ENCODE data around the gene PRSS2.

PRSS2 gene

DNA sequence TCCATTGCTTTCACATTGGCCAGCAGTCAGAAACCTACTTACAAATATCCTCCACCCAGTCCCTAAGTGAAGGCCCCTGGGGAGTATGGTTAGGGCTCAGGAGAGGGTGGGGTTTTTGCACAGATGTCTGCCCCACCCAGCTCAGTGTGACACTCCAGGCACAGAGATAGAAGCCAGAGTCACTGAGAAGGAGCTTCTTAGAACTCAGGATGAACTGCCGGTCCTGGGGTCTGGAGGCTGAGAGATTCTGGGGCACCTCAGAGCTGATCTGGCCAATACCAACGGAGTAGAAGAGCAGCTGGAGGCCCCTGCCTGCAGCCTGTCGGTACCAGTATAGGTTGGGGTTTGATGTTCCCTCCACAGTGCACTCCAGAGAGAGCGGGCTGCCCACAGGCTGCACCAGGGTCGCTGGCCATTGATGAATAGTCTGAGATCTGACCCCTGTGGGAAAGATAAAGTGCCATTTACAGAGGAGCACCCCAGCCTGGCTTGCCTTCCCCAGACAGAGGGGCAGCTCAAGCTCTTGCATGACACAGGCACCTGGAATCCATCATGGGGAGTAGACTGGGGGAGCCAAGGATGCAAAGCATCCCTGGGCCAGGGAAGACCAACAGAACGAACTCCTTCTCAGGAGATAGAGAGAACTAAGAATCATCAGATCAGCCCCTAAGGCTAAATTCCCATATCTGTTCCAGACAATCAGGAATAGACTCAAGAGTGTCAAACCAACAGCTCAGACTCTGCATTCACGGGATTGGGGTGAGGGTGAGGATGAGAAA, 41.9 kb downstream of the PRSS2 start:
- DNase-seq (ENCODE audit: insufficient read length, low spot score) = no peak

DNA sequence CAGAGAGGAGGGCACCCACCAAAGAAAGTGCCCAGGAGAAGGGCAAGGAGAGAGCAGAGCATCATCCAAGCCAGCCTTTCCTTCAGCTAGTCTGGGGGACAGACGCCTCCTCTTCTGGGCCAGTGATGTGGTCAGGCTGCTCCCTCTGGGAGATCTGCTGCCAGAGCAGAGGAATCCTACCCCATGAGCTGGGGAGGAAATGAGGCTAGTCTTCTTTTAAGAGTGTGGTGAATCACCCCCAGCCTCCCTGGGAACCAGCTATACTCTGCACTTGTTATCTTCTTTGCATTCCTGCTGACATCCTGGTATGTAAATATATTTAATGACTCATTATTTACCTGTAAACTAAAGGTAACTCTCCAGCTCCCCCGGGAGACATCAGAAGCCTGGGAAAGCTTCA, 42.5 kb downstream of the PRSS2 start:
- DNase-seq (ENCODE audit: insufficient read length, low spot score) (no peak), FAIRE-seq (no peak)
- TF ChIP-seq, protein P1, sequence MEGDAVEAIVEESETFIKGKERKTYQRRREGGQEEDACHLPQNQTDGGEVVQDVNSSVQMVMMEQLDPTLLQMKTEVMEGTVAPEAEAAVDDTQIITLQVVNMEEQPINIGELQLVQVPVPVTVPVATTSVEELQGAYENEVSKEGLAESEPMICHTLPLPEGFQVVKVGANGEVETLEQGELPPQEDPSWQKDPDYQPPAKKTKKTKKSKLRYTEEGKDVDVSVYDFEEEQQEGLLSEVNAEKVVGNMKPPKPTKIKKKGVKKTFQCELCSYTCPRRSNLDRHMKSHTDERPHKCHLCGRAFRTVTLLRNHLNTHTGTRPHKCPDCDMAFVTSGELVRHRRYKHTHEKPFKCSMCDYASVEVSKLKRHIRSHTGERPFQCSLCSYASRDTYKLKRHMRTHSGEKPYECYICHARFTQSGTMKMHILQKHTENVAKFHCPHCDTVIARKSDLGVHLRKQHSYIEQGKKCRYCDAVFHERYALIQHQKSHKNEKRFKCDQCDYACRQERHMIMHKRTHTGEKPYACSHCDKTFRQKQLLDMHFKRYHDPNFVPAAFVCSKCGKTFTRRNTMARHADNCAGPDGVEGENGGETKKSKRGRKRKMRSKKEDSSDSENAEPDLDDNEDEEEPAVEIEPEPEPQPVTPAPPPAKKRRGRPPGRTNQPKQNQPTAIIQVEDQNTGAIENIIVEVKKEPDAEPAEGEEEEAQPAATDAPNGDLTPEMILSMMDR (IDR thresholded peaks at IDR 0.05; ENCODE audit: insufficient read depth, missing control alignments) = no peak

More for the DNA sequence above, 41.9 kb downstream of the PRSS2 start:
- FAIRE-seq = no peak
- TF ChIP-seq, protein P1 (IDR thresholded peaks at IDR 0.05; ENCODE audit: insufficient read depth, missing control alignments) = no peak

DNA sequence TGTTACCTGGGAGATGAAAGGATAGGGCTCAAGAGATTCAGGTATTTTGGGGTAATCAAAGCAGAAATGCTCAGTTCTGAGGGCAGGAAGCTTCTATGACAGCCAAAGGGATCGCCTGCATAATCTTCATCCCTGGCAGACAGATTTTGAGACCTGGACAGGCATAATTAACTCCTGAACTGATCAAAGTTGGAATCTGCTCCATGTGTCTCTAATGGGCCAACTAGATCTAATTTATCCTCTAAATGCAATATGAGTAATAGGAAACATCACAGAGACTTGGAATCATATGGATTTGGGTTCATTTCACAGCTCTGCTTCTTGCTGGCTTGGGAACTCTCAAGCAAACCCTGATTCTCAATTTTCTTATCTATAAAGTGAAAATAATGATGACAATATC, 42.9 kb downstream of the PRSS2 start:
- DNase-seq (ENCODE audit: insufficient read length, low spot score) (no peak), FAIRE-seq (no peak)
- TF ChIP-seq, protein P1 (IDR thresholded peaks at IDR 0.05; ENCODE audit: insufficient read depth, missing control alignments) = no peak

DNA sequence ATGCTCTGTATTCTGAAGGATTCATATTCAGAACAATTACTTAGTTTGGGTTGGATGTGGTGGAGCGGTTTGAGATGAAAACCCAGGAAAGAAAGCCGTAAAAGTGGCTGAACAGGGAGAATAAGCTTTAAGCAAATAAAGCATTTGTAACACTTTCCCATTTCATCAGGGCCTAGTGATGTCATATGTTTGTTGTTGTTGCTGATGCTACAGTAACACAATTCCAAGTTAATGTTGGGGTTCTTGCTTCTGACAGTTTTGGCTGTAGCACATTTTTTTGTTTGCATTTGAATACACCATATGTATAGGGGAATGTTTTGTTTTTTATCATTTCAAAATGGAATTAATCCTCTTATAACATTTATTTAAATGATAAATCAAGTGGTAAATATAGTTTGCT, 43.7 kb downstream of the PRSS2 start:
- no peak for DNase-seq (ENCODE audit: insufficient read length, low spot score)
- no peak for FAIRE-seq
- TF ChIP-seq, protein P1 (IDR thresholded peaks at IDR 0.05; ENCODE audit: insufficient read depth, missing control alignments) = no peak

DNA sequence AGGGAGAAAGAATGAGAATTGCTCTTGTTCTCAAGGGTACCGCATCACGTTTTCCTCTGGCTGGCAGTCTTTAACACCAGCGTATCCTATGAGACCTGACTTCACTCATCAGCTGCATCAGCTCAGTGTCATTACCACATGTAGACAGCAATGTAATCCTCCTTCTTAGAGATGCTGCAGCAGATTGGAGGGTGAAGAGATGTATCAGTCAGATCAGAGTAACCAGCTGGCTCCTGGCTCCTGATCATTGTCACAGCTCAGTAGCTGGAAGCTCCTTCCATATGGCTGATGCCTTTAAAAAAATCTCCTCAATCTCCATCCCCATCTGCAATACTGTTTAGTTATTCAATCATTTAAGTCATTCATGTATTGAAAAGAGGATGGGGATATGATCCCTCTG, 44.4 kb downstream of the PRSS2 start:
- TF ChIP-seq, protein P1 (IDR thresholded peaks at IDR 0.05; ENCODE audit: insufficient read depth, missing control alignments) = no peak
- FAIRE-seq = peak; percentile 89

DNA sequence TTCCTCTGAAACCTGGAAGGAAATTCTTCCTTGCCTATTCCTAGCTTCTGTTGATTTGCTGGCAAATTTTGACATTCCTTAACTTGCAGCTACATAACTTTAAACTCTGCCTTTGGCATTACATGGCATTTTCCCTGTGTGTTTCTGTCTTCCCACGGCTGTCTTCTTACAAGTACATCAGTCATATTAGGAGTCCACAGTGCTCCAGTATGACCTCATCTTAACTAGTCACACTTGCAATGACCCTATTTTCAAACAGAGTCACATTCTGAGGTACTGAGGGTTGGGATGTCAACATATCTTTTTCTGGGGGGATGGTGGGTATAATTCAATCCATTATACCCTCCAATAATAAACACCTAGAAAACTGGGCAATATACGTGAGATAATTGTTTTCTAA, 46.7 kb downstream of the PRSS2 start:
- TF ChIP-seq, protein P1 (IDR thresholded peaks at IDR 0.05; ENCODE audit: insufficient read depth, missing control alignments) = no peak
- FAIRE-seq = no peak
- DNase-seq (ENCODE audit: insufficient read length, low spot score) = no peak

More for the DNA sequence above, 44.4 kb downstream of the PRSS2 start:
- peak; percentile 45 for DNase-seq (ENCODE audit: insufficient read length, low spot score)

DNA sequence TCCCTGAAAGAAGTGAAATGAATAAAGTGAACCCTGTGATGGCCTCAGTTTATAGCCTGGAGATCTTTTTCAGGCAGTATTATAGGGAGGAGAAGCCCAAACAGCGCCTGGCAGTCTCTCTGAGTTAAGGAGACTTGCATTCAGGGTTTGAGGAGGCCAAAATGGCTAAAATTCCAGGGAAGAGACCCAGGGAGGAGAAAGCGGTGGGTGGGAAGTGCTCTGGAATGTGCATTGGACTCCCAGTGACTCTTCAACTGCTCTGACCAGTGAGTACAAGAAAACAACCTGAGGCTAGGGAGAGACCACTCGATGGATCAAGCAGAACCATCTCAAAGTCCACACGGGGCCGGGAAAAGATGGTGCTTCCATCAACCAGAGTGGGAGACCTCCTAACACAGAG, 48.8 kb downstream of the PRSS2 start:
- DNase-seq (ENCODE audit: insufficient read length, low spot score) = no peak
- FAIRE-seq = no peak

More for the DNA sequence above, 48.8 kb downstream of the PRSS2 start:
- TF ChIP-seq, protein P1 (IDR thresholded peaks at IDR 0.05; ENCODE audit: insufficient read depth, missing control alignments) = no peak
